Bone marrow (tissue), 2 donors: ENCODE results near the gene DHX34.
"Not testable (repeated sequence)": the region's sequence is repeated elsewhere in the genome, so short reads cannot be mapped to it uniquely, and the experiment has no call there.

Experiments used
- DNase-seq, 2 donors: peaks; one replicate each; lab custom pipeline; 2025; lab: John Stamatoyannopoulos, UW

Gene DHX34

GRCh38 chr19:47390533-47391488, 41.7 kb downstream of the DHX34 start:
- no peak for DNase-seq

- DNase-seq, result peak; percentile 44 to 71
Observed at GRCh38 chr19:47391510-47392223, 42.6 kb downstream of the DHX34 start.

GRCh38 chr19:47398707-47399597, 49.8 kb downstream of the DHX34 start:
- DNase-seq, result no peak

GRCh38 chr19:47402504-47402903, 53.4 kb downstream of the DHX34 start:
- DNase-seq, result no peak

- DNase-seq, result no peak
Observed at GRCh38 chr19:47404334-47405196, 55.5 kb downstream of the DHX34 start.

GRCh38 chr19:47405197-47405550, 56.1 kb downstream of the DHX34 start:
- no peak for DNase-seq

- DNase-seq, result no peak
Observed at GRCh38 chr19:47405854-47406417, 56.8 kb downstream of the DHX34 start.

- DNase-seq, result no peak
Observed at GRCh38 chr19:47406711-47407416, 57.7 kb downstream of the DHX34 start.

- no peak for DNase-seq
Observed at GRCh38 chr19:47407417-47407774, 58.3 kb downstream of the DHX34 start.

- DNase-seq, result no peak
Observed at GRCh38 chr19:47408156-47408938, 59.2 kb downstream of the DHX34 start.

- DNase-seq, result no peak
Observed at GRCh38 chr19:47411101-47411500, 62.0 kb downstream of the DHX34 start.

GRCh38 chr19:47411696-47412095, 62.6 kb downstream of the DHX34 start:
- DNase-seq, result not testable (repeated sequence)

GRCh38 chr19:47413941-47414340, 64.8 kb downstream of the DHX34 start:
- no peak for DNase-seq

- DNase-seq, result peak in 1 of 2 donors; percentile 8
Observed at GRCh38 chr19:47414469-47414868, 65.4 kb downstream of the DHX34 start.

- no peak for DNase-seq
Observed at GRCh38 chr19:47415953-47416642, 67.0 kb downstream of the DHX34 start.

GRCh38 chr19:47416643-47416985, 67.5 kb downstream of the DHX34 start:
- no peak for DNase-seq

- DNase-seq, result no peak
Observed at GRCh38 chr19:47417107-47417745, 68.1 kb downstream of the DHX34 start.
